Kidney epithelial cell (primary cell): Measurements from ENCODE around the gene SRRT. TPM values are rescaled to one million over a fixed set of nuclear protein-coding genes. Genes with fewer than 3 reads are reported as not detected.
"Not testable (repeated sequence)": the region's sequence is repeated elsewhere in the genome, so short reads cannot be mapped to it uniquely, and the experiment has no call there.

Source experiments
- DNase-seq: peaks from one replicate; pipeline ENCODE4 v3.0.0-alpha.2; 2010; ENCODE audit warnings: low read depth
- H3K27me3 ChIP-seq: 2 replicates; pipeline ENCODE4 v1.6.0; 2011; ENCODE audit warnings: low read length; ENCODE audit not compliant: control insufficient read depth, insufficient read depth
- H3K36me3 ChIP-seq: 2 replicates; pipeline ENCODE4 v1.5.1; 2011; ENCODE audit warnings: low read length; ENCODE audit not compliant: control insufficient read depth, insufficient read depth
- H3K4me3 ChIP-seq: 2 replicates; pipeline ENCODE4 v1.5.1; 2011; ENCODE audit warnings: low read depth, mild to moderate bottlenecking, control low read depth, low read length
- CTCF ChIP-seq: IDR thresholded peaks from 2 replicates; pipeline ENCODE4 v1.5.1; 2011; ENCODE audit warnings: mild to moderate bottlenecking, moderate library complexity, low read length, control low read depth, inconsistent platforms; ENCODE audit not compliant: insufficient read depth, poor library complexity, severe bottlenecking
- total RNA-seq: library from RNA; depleted of rRNA; stranded (reverse); fragments of >200 nt; gene quantifications from 2 replicates; pipeline ENCODE4 v1.2.3, GENCODE V29; 2015

The SRRT gene
- total RNA-seq, 1 donor from 2014 or later = 65.9 TPM

DNA sequence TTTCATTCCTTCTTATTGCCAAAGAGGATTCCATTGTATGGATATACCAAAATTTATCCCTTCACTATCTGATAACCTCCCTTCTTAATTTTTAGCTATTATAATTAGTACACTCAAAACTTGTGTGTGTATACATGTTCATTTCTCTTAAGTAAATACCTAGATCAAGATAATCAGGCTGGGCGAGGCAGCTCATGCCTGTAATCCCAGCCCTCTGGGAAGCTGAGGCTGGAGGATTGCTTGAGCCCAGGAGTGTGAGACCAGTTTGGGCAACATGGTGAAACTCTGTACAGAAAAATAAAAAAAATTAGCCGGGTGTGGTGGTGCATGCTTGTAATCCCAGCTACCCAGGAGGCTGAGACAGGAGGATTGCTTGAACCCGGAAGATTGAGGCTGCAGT, 36.6 kb downstream of the SRRT start:
- H3K36me3 ChIP-seq = no peaks in the 10 kb centered on the region
- H3K27me3 ChIP-seq = no peaks in the 10 kb centered on the region
- no peak for TF ChIP-seq CTCF
- no peak overlapping the region for H3K4me3 ChIP-seq
- DNase-seq = no peak

DNA sequence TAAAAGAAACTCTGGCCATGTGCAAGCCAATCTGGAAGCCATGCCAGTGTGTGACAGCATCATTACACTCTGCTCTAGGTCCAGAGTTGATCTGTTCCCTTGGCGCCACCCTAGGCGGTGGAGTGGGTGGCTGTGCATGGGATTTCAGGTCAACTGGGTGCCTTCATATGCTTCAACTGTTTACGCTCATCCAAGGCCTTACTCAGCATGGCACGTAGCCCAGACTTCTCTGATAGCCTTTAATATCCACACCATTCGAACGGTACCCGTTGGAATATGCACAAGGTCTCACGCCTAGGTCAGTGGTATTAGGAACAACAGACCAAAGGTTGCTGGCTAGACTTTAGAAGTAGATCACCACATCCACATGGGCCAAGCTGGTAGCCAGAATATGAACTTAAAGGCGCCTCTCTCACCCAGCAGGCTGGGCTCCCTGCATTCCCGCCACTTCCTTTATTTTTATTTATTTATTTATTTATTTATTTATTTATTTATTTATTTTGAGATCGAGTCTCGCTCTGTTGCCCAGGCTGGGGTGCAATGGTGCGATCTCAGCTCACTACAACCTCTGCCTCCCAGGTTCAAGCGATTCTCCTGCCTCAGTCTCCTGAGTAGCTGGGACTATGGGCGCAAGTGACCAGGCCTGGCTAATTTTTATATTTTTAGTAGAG, 39.4 kb downstream of the SRRT start:
- TF ChIP-seq CTCF = no peak
- no peaks in the 10 kb centered on the region for H3K27me3 ChIP-seq
- H3K36me3 ChIP-seq = no peaks in the 10 kb centered on the region
- no peak overlapping the region for H3K4me3 ChIP-seq
- DNase-seq = no peak

- H3K36me3 ChIP-seq = no peaks in the 10 kb centered on the region
- no peak overlapping the region for H3K4me3 ChIP-seq
- DNase-seq = no peak
- TF ChIP-seq CTCF = no peak
- no peaks in the 10 kb centered on the region for H3K27me3 ChIP-seq
Observed at GRCh38 chr7:100914879-100915447, 40.1 kb downstream of the SRRT start.

DNA sequence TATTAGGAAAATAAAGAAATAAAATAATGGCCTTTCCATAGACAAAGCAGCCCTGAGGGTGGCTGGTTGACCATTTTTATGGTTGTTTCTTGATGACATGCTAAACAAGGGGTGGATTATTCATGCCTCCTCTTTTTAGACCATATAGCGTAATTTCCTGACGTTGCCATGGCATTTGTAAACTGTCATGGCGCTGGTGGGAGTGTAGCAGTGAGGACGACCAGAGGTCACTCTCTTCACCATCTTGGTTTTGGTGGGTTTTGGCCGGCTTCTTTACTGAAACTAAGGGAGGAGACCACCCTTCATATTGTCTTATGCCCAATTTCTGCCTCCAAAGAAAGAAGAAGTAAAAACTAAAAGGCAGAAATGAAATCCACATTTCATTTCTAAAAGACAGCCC, 44.4 kb downstream of the SRRT start:
- not testable (repeated sequence) for H3K36me3 ChIP-seq

GRCh38 chr7:100919779-100920437, 45.0 kb downstream of the SRRT start:
- not testable (repeated sequence) for H3K27me3 ChIP-seq, DNase-seq, H3K36me3 ChIP-seq, H3K4me3 ChIP-seq

More for the DNA sequence above, 44.4 kb downstream of the SRRT start:
- not testable (repeated sequence) for H3K4me3 ChIP-seq, DNase-seq, H3K27me3 ChIP-seq

GRCh38 chr7:100921039-100921438, 46.1 kb downstream of the SRRT start:
- no peak for DNase-seq
- no peak overlapping the region for H3K4me3 ChIP-seq
- H3K36me3 ChIP-seq = no peaks in the 10 kb centered on the region
- no peak for TF ChIP-seq CTCF
- H3K27me3 ChIP-seq = no peaks in the 10 kb centered on the region

- DNase-seq, H3K36me3 ChIP-seq, H3K27me3 ChIP-seq, H3K4me3 ChIP-seq: not testable (repeated sequence)
Observed at GRCh38 chr7:100923616-100924015, 48.7 kb downstream of the SRRT start.
